Esophagus muscularis mucosa (tissue), 3 donors: ENCODE results near the gene MOB3A.

Experiments used
- POLR2AphosphoS5 ChIP-seq, 2 donors: sonication (generic); formaldehyde crosslinking; IDR thresholded peaks; one replicate each; pipeline ENCODE4 v1.6.1; 2017; ENCODE audit warnings: antibody characterized with exemption in 2 of 2
- TF ChIP-seq, protein P1 (sequence below), 3 experiments: fragments of 200-600 bp in 2 of 3; fragments of 450-650 bp in 1 of 3; sonication (generic) in 2 of 3; IDR thresholded peaks; one replicate each; pipeline ENCODE4 v1.5.1; 2017 to 2019; ENCODE audit warnings: antibody characterized with exemption in 3 of 3, mild to moderate bottlenecking in 2 of 3, moderate library complexity in 1 of 3

DNA sequence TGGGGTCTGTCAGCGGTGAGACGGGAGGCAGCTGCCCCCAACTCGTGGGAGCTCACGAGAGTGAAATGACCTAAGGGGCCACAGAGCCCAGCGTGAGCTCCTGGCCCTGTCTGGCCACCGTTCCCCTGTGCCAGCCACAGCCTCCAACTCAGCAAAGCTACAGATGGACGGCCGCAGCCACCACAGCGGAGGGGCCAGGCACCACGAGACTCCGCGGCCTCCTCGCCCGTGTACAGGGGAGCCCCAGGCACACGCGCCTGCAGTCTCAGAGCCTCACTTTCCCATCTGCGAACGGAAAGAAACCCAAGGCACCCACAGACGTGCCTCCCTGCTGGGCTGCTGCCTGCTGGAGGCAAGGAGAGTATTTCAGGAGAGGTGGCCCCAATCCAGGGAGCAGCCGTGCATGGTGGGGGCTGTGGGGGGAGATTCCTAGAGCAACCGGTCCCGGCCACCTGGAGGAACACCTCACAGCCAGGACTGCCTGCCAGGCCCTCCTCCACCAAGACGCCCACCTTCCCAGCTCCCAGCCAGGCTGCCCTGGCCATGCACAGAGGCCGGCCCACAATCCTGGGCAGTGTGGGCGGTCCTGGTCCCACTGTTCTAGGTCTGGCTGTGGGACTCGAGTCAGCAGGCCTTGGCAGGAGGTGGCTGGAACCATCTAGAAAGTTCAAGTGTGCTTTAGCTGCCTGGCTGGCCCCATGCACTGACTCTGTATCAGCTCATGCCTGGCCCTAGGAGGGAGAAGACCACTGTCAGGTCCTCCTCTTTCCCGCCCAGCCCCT is 47.0 kb downstream of the MOB3A start:
- TF ChIP-seq POLR2AphosphoS5 (IDR thresholded peaks at IDR 0.05) = no peak
- TF ChIP-seq, protein P1, sequence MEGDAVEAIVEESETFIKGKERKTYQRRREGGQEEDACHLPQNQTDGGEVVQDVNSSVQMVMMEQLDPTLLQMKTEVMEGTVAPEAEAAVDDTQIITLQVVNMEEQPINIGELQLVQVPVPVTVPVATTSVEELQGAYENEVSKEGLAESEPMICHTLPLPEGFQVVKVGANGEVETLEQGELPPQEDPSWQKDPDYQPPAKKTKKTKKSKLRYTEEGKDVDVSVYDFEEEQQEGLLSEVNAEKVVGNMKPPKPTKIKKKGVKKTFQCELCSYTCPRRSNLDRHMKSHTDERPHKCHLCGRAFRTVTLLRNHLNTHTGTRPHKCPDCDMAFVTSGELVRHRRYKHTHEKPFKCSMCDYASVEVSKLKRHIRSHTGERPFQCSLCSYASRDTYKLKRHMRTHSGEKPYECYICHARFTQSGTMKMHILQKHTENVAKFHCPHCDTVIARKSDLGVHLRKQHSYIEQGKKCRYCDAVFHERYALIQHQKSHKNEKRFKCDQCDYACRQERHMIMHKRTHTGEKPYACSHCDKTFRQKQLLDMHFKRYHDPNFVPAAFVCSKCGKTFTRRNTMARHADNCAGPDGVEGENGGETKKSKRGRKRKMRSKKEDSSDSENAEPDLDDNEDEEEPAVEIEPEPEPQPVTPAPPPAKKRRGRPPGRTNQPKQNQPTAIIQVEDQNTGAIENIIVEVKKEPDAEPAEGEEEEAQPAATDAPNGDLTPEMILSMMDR (IDR thresholded peaks at IDR 0.05) = no peak
